Karpas-422 (cell line): ENCODE results near the gene STYK1. TPM values are rescaled to one million over a fixed set of nuclear protein-coding genes. Genes with fewer than 3 reads are reported as not detected.

ENCODE experiments used
- DNase-seq: peaks from one replicate; pipeline ENCODE4 v3.0.0-alpha.2; 2015
- H2AFZ ChIP-seq: fragments of 200-600 bp; sonication (generic); 2 replicates; pipeline ENCODE4 v1.6.1; 2014; ENCODE audit warnings: antibody characterized with exemption, low read length, mixed read lengths
- H3K27ac ChIP-seq: fragments of 200-600 bp; sonication (generic); 2 replicates; pipeline ENCODE4 v1.5.1; 2014; ENCODE audit warnings: mild to moderate bottlenecking, low read length, moderate library complexity
- H3K27me3 ChIP-seq: fragments of 200-600 bp; sonication (generic); 2 replicates; pipeline ENCODE4 v1.6.1; 2014; ENCODE audit warnings: low read length, mixed read lengths
- H3K36me3 ChIP-seq: fragments of 200-600 bp; sonication (generic); 2 replicates; pipeline ENCODE4 v1.6.1; 2014; ENCODE audit warnings: low read length, mixed read lengths; ENCODE audit not compliant: insufficient read depth
- H3K4me1 ChIP-seq: fragments of 200-600 bp; sonication (generic); 2 replicates; pipeline ENCODE4 v1.6.1; 2014; ENCODE audit warnings: mild to moderate bottlenecking, low read length, mixed read lengths
- H3K4me2 ChIP-seq: fragments of 200-600 bp; sonication (generic); 2 replicates; pipeline ENCODE4 v1.6.1; 2014; ENCODE audit warnings: low read length, low read depth, mild to moderate bottlenecking; ENCODE audit not compliant: poor library complexity, severe bottlenecking
- H3K4me3 ChIP-seq: fragments of 200-600 bp; sonication (generic); 2 replicates; pipeline ENCODE4 v1.5.1; 2014; ENCODE audit warnings: mild to moderate bottlenecking, antibody characterized with exemption, low read length, mixed read lengths
- H3K79me2 ChIP-seq: fragments of 200-600 bp; sonication (generic); 2 replicates; pipeline ENCODE4 v1.6.1; 2014; ENCODE audit warnings: mild to moderate bottlenecking, low read length, mixed read lengths
- H3K9ac ChIP-seq: fragments of 200-600 bp; sonication (generic); 2 replicates; pipeline ENCODE4 v1.6.0; 2014; ENCODE audit warnings: low read length
- H3K9me2 ChIP-seq: fragments of 200-600 bp; sonication (generic), shearing (Covaris generic); replicated peaks from 2 replicates; pipeline ENCODE4 v1.6.0; 2014; ENCODE audit warnings: mild to moderate bottlenecking, low read length, moderate library complexity; ENCODE audit not compliant: insufficient read depth
- H3K9me3 ChIP-seq: fragments of 300-700, 200-600 bp; sonication (generic); 2 replicates; pipeline ENCODE4 v1.6.1; 2014; ENCODE audit warnings: low read length, mixed read lengths
- H4K20me1 ChIP-seq: fragments of 200-600 bp; sonication (generic); 2 replicates; pipeline ENCODE4 v1.6.1; 2014; ENCODE audit warnings: mild to moderate bottlenecking, antibody characterized with exemption, low read length, low read depth; ENCODE audit not compliant: insufficient read depth
- total RNA-seq: library from RNA; depleted of rRNA; stranded (reverse); fragments of >200 nt; shearing (Covaris generic); gene quantifications from 2 replicates; pipeline ENCODE4 v1.2.3, GENCODE V29; 2014; ENCODE audit warnings: low replicate concordance; rRNA removed

The STYK1 gene
- total RNA-seq, 1 experiment from 2014 or later = not detected

DNA sequence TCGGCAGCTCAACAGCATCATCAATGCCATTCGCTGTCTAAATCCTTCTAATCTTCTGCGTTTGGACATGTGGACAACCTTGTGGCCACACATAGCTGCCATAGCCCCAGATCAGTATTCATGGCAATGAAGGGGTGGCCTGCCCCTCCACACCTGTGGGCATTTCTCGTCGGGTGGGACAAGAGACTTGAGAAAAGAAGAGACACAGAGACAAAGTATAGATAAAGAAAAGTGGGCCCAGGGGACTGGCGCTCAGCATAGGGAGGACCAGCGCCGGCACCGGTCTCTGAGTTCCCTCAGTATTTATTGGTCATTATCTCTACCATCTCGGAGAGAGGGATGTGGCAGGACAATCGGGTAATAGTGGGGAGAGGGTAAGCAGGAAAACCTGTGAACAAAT, 102.7 kb downstream of the STYK1 start:
- Histone ChIP-seq H2AFZ (no peak overlapping the region), H3K4me3 (no peak overlapping the region)

More for the DNA sequence above, 102.7 kb downstream of the STYK1 start:
- H3K9me2 ChIP-seq = no peaks in the 10 kb centered on the region
- no peak for DNase-seq
- H3K4me2 ChIP-seq = no peak overlapping the region
- no peaks in the 10 kb centered on the region for H3K36me3 ChIP-seq
- no peaks in the 10 kb centered on the region for H3K4me1 ChIP-seq
- no peak overlapping the region for H3K9ac ChIP-seq
- H3K9me3 ChIP-seq = no peaks in the 10 kb centered on the region
- no peaks in the 10 kb centered on the region for H4K20me1 ChIP-seq
- H3K79me2 ChIP-seq = no peaks in the 10 kb centered on the region
- H3K27ac ChIP-seq = no peak overlapping the region
- H3K27me3 ChIP-seq = no peaks in the 10 kb centered on the region

Other genes with a start within 250 kb of the STYK1 start
- not detected in 2 replicates for gene KLRC2, start 238.0 kb downstream of the STYK1 start, total RNA-seq
- not detected in 2 replicates for gene KLRC1, start 220.7 kb downstream of the STYK1 start, total RNA-seq
- 0.78 and 1.0 TPM in 2 replicates for gene EIF2S3B, start 168.2 kb downstream of the STYK1 start, total RNA-seq
- 35.3 and 55.4 TPM in 2 replicates for gene MAGOHB, start 60.4 kb downstream of the STYK1 start, total RNA-seq
- gene YBX3, start 49.3 kb upstream of the STYK1 start, total RNA-seq = not detected in 2 replicates
- 0.47 TPM in 1 of 2 replicates, not detected in the other for gene TAS2R7, start 128.6 kb upstream of the STYK1 start, total RNA-seq
- gene TAS2R8, start 133.2 kb upstream of the STYK1 start, total RNA-seq = 0.52 TPM in 1 of 2 replicates, not detected in the other
- 0.19 TPM in 1 of 2 replicates, not detected in the other for gene TAS2R9, start 136.1 kb upstream of the STYK1 start, total RNA-seq
- 1.5 and 7.3 TPM in 2 replicates for gene TAS2R10, start 152.3 kb upstream of the STYK1 start, total RNA-seq
- 5.7 and 12.7 TPM in 2 replicates for gene PRR4, start 175.4 kb upstream of the STYK1 start, total RNA-seq
- 27.7 and 64.5 TPM in 2 replicates for gene PRH1, start 210.2 kb upstream of the STYK1 start, total RNA-seq
- gene TAS2R13, start 235.5 kb upstream of the STYK1 start, total RNA-seq = 3.2 and 8.9 TPM in 2 replicates